ENCODE measurements around the gene EPHA3.

DNA sequence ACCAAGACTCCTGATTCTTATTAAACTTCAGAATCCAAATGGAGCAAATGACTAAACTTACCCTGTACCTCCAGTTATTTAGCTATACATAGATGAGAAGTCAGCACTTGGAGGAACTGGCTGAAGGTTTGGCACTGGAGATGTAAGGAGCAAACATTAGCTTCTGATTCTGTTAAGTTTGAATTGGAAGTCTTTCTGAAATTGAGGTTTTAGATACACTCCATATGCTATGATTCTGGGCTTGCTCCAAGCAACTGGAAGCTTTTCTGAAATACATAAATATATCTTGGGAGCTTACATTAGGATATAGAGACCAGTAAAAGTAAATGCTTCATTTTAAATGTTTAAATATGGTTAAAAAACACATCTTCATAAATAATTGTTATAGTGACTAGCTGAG is 333.7 kb downstream of the EPHA3 start:
- TF ChIP-seq, protein P1, sequence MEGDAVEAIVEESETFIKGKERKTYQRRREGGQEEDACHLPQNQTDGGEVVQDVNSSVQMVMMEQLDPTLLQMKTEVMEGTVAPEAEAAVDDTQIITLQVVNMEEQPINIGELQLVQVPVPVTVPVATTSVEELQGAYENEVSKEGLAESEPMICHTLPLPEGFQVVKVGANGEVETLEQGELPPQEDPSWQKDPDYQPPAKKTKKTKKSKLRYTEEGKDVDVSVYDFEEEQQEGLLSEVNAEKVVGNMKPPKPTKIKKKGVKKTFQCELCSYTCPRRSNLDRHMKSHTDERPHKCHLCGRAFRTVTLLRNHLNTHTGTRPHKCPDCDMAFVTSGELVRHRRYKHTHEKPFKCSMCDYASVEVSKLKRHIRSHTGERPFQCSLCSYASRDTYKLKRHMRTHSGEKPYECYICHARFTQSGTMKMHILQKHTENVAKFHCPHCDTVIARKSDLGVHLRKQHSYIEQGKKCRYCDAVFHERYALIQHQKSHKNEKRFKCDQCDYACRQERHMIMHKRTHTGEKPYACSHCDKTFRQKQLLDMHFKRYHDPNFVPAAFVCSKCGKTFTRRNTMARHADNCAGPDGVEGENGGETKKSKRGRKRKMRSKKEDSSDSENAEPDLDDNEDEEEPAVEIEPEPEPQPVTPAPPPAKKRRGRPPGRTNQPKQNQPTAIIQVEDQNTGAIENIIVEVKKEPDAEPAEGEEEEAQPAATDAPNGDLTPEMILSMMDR (IDR thresholded peaks at IDR 0.05), result no peak
- TF ChIP-seq POLR2A (IDR thresholded peaks at IDR 0.05), result no peak
